Measurements from ENCODE around the gene CABLES2. TPM values are rescaled to one million over a fixed set of nuclear protein-coding genes. Genes with fewer than 3 reads are reported as not detected.

The CABLES2 gene
- total RNA-seq, 1 experiment from 2014 or later, result 8.9 TPM

- Histone ChIP-seq H3K79me2 (ENCODE audit: insufficient read depth, low read length) (no peaks in the 10 kb centered on the region), H4K20me1 (ENCODE audit: insufficient read depth) (no peaks in the 10 kb centered on the region), H3K4me1 (ENCODE audit: control insufficient read depth in 1 of 2, insufficient read depth in 2 of 2, low read length in 2 of 2) (peaks cover 0 to 7% of the 10 kb centered on the region in 2 experiments; a peak in 2 of 4 replicates), H2AFZ (ENCODE audit: low read depth, low read length, poor library complexity, severe bottlenecking) (no peak overlapping the region), H3K9me3 (ENCODE audit: control insufficient read depth in 1 of 2, insufficient read depth in 1 of 2, low read depth in 1 of 2, low read length in 2 of 2) (no peaks in the 10 kb centered on the region), H3K9ac (ENCODE audit: low read length) (no peak overlapping the region), H3K4me2 (ENCODE audit: low read length) (no peak overlapping the region), H3K9me2 (ENCODE audit: insufficient read depth) (no peaks in the 10 kb centered on the region), H3K4me3 (replicated peaks in 1 of 2; ENCODE audit: low read depth in 1 of 2, low read length in 2 of 2) (no peak overlapping the region), H3K27me3 (ENCODE audit: insufficient read depth, low read length) (no peaks in the 10 kb centered on the region), H3K36me3 (ENCODE audit: control insufficient read depth in 1 of 2, insufficient read depth in 2 of 2, low read length in 2 of 2) (no peaks in the 10 kb centered on the region), H3K27ac (ENCODE audit: low read depth, low read length) (no peak overlapping the region)
- POLR2A ChIA-PET, result no interaction called here
- RAD21 ChIA-PET (ENCODE audit: low non-redundant PET in 1 of 2, low total read pairs in 2 of 2, uncharacterized antibody in 2 of 2, unreplicated experiment in 2 of 2), result no interaction called here
- intact Hi-C loops (cut with micrococcal nuclease), result no loop called here
- DNase-seq (ENCODE audit: low read depth, low spot score), result no peak
- CTCF ChIA-PET, result no interaction called here
- BruUV-seq (replicated peaks), result no TSS peak
- no peak for ATAC-seq
- TF ChIP-seq CEBPB (IDR thresholded peaks at IDR 0.05; ENCODE audit: low read depth), result no peak
- TF ChIP-seq EZH2 (IDR thresholded peaks at IDR 0.05), result no peak
- TF ChIP-seq ZFX (IDR thresholded peaks at IDR 0.05), result no peak
- no peak for TF ChIP-seq SP1 (IDR thresholded peaks at IDR 0.05; ENCODE audit: low read depth)
- TF ChIP-seq CBX3 (IDR thresholded peaks at IDR 0.05; ENCODE audit: low read depth), result no peak
- no peak for TF ChIP-seq POLR2AphosphoS5 (IDR thresholded peaks at IDR 0.05; ENCODE audit: low read depth, low read length)
- no peak for TF ChIP-seq TCF7L2 (IDR thresholded peaks at IDR 0.05; ENCODE audit: borderline replicate concordance, extremely low read depth, insufficient read depth, insufficient read length)
- no peak for TF ChIP-seq SIN3A (IDR thresholded peaks at IDR 0.05; ENCODE audit: low read depth)
- TF ChIP-seq FOSL1 (IDR thresholded peaks at IDR 0.05; ENCODE audit: low read depth), result no peak
- no peak for TF ChIP-seq ZNF274 (IDR thresholded peaks at IDR 0.05; ENCODE audit: low read depth, low read length)
- TF ChIP-seq POLR2A (IDR thresholded peaks at IDR 0.05; ENCODE audit: borderline replicate concordance, extremely low read depth, insufficient read depth, insufficient read length), result no peak
These were observed 12.7 kb upstream of the CABLES2 start for GRCh38 chr20:62419759-62420158.

- Histone ChIP-seq H3K9me3 (ENCODE audit: control insufficient read depth in 1 of 2, insufficient read depth in 1 of 2, low read depth in 1 of 2, low read length in 2 of 2) (no peaks in the 10 kb centered on the region), H4K20me1 (ENCODE audit: insufficient read depth) (no peaks in the 10 kb centered on the region), H3K4me3 (replicated peaks in 1 of 2; ENCODE audit: low read depth in 1 of 2, low read length in 2 of 2) (no peak overlapping the region), H3K79me2 (ENCODE audit: insufficient read depth, low read length) (no peaks in the 10 kb centered on the region), H3K27ac (ENCODE audit: low read depth, low read length) (no peak overlapping the region), H3K9ac (ENCODE audit: low read length) (no peak overlapping the region), H3K27me3 (ENCODE audit: insufficient read depth, low read length) (no peaks in the 10 kb centered on the region), H2AFZ (ENCODE audit: low read depth, low read length, poor library complexity, severe bottlenecking) (no peak overlapping the region), H3K4me1 (ENCODE audit: control insufficient read depth in 1 of 2, insufficient read depth in 2 of 2, low read length in 2 of 2) (peaks cover 0 to 3% of the 10 kb centered on the region in 2 experiments; a peak in 1 of 4 replicates), H3K9me2 (ENCODE audit: insufficient read depth) (no peaks in the 10 kb centered on the region), H3K36me3 (ENCODE audit: control insufficient read depth in 1 of 2, insufficient read depth in 2 of 2, low read length in 2 of 2) (no peaks in the 10 kb centered on the region), H3K4me2 (ENCODE audit: low read length) (no peak overlapping the region)
- no peak for TF ChIP-seq REST (IDR thresholded peaks at IDR 0.05; ENCODE audit: low read depth)
- no peak for TF ChIP-seq EZH2 (IDR thresholded peaks at IDR 0.05)
- ChIA-PET RAD21 (ENCODE audit: low non-redundant PET in 1 of 2, low total read pairs in 2 of 2, uncharacterized antibody in 2 of 2, unreplicated experiment in 2 of 2) (no interaction called here), POLR2A (no interaction called here), CTCF (no interaction called here)
- intact Hi-C loops (cut with micrococcal nuclease), result no loop called here
- DNase-seq (ENCODE audit: low read depth, low spot score), result no peak
- no peak for ATAC-seq
- BruUV-seq (replicated peaks), result no TSS peak
These were observed 11.8 kb upstream of the CABLES2 start for GRCh38 chr20:62418709-62419487.
